A549 (cell line): ENCODE measurements around the gene PAX3.

ENCODE experiments used
- BHLHE40 ChIP-seq: IDR thresholded peaks from 2 replicates; pipeline ENCODE4 v1.6.1; 2012; ENCODE audit warnings: low read depth, low read length, inconsistent platforms
- GATA3 ChIP-seq: IDR thresholded peaks from 2 replicates; pipeline ENCODE4 v1.6.1; 2012; ENCODE audit warnings: borderline replicate concordance
- JUNB ChIP-seq: fragments of >200 bp; sonication (Bioruptor Twin); formaldehyde crosslinking; IDR thresholded peaks from 2 replicates; pipeline ENCODE4 v1.6.1; 2016
- MAFK ChIP-seq: fragments of 450-650 bp; IDR thresholded peaks from 2 replicates; pipeline ENCODE4 v1.6.1; 2014; ENCODE audit not compliant: partially characterized antibody
- NPAS2 ChIP-seq: fragments of 250-450 bp; sonication (Bioruptor Pico); IDR thresholded peaks from 2 replicates; pipeline ENCODE4 v1.8.0; 2022; ENCODE audit warnings: mild to moderate bottlenecking, moderate library complexity, borderline replicate concordance
- POLR2A ChIP-seq: IDR thresholded peaks from 2 replicates; pipeline ENCODE4 v1.6.1; 2012; ENCODE audit warnings: mild to moderate bottlenecking, low read length
- TF ChIP-seq, protein P1 (sequence below): IDR thresholded peaks from 2 replicates; pipeline ENCODE4 v1.6.1; 2012
- TF ChIP-seq, protein P2 (sequence below): fragments of >200 bp; sonication (Bioruptor Twin); formaldehyde crosslinking; IDR thresholded peaks from 3 replicates; pipeline ENCODE4 v1.5.1; 2016

- TF ChIP-seq, protein P1, sequence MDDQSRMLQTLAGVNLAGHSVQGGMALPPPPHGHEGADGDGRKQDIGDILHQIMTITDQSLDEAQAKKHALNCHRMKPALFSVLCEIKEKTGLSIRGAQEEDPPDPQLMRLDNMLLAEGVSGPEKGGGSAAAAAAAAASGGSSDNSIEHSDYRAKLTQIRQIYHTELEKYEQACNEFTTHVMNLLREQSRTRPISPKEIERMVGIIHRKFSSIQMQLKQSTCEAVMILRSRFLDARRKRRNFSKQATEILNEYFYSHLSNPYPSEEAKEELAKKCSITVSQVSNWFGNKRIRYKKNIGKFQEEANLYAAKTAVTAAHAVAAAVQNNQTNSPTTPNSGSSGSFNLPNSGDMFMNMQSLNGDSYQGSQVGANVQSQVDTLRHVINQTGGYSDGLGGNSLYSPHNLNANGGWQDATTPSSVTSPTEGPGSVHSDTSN, result no peak
- TF ChIP-seq GATA3, result no peak
- TF ChIP-seq, protein P2, sequence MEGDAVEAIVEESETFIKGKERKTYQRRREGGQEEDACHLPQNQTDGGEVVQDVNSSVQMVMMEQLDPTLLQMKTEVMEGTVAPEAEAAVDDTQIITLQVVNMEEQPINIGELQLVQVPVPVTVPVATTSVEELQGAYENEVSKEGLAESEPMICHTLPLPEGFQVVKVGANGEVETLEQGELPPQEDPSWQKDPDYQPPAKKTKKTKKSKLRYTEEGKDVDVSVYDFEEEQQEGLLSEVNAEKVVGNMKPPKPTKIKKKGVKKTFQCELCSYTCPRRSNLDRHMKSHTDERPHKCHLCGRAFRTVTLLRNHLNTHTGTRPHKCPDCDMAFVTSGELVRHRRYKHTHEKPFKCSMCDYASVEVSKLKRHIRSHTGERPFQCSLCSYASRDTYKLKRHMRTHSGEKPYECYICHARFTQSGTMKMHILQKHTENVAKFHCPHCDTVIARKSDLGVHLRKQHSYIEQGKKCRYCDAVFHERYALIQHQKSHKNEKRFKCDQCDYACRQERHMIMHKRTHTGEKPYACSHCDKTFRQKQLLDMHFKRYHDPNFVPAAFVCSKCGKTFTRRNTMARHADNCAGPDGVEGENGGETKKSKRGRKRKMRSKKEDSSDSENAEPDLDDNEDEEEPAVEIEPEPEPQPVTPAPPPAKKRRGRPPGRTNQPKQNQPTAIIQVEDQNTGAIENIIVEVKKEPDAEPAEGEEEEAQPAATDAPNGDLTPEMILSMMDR, result no peak
- no peak for TF ChIP-seq JUNB
- no peak for TF ChIP-seq POLR2A
- no peak for TF ChIP-seq BHLHE40
- no peak for TF ChIP-seq MAFK
- TF ChIP-seq NPAS2, result no peak
Observed at GRCh38 chr2:222298311-222299150, at the start of gene PAX3.
